Activated CD8-positive, alpha-beta memory T cell treated with anti-CD3 and anti-CD28 coated beads, Interleukin-2, amount 50 U/mL, for 48 hours (primary cell): ENCODE data around the gene RESF1.

ENCODE experiments used
- DNase-seq: peaks from one replicate; pipeline ENCODE4 v3.0.0-alpha.2; 2020

Gene RESF1

GRCh38 chr12:31962076-31962475, 2.9 kb downstream of the RESF1 start:
- no peak for DNase-seq

- no peak for DNase-seq
These were observed 5.1 kb downstream of the RESF1 start for GRCh38 chr12:31964280-31964679.

DNA sequence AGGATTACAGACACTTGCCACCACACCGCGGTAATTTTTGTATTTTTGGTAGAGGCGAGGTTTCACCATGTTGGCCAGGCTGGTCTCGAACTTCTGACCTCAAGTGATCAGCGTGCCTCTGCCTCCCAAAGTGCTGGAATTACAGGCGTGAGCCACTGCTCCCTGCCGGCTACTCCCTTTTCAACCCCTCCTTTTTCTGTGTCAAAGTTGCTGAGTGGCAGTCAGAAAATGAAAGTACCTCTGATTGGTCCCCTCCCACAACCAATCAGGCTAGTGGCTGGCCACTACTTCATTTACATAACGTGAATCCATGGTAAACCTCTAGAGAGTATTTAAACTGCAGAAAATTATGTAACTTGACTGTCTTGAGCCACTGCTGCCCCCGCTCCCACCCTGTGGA, 5.9 kb downstream of the RESF1 start:
- DNase-seq = no peak

GRCh38 chr12:31966558-31967205, 7.5 kb downstream of the RESF1 start:
- DNase-seq = no peak

- DNase-seq = no peak
These were observed 8.3 kb downstream of the RESF1 start for GRCh38 chr12:31967539-31967938.

DNA sequence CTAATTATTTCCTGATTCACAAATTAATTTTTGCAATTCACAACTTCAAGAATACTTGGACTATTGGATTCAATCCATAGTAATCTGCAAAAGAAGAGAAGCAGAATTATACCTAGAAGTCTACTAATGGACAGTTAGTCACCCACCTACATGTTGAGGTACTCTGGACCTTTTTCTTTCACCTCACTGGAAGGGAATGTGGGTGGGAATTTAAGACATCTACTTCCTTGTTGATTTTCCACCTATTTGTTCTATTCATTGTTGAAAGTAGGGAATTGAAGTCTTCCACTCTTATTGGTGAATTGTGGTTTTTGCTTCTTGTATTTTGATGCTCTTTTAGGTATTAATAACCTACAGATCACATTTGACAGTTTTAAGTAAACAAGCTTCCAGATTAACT, 11.0 kb downstream of the RESF1 start:
- no peak for DNase-seq

- no peak for DNase-seq
These were observed 14.6 kb downstream of the RESF1 start for GRCh38 chr12:31973818-31974217.

DNA sequence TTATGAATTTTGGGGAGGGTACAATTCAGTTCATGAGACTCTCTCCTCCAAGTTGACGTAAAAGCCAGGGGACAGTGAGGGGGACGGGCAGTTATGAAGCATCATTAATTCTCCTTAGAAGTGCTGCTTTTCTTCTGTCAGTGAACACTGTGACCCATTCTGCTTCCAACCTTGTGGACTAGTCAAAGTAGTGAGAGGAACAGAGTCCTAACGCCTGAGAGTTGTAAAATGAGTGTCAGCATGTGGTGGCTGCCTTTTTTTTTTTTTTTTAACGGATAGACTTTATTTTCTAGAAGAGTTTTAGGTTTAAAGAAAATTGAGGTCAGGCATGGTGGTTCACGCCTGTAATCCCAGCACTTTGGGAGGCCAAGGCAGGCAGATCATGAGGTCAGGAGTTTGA, 15.5 kb downstream of the RESF1 start:
- no peak for DNase-seq

DNA sequence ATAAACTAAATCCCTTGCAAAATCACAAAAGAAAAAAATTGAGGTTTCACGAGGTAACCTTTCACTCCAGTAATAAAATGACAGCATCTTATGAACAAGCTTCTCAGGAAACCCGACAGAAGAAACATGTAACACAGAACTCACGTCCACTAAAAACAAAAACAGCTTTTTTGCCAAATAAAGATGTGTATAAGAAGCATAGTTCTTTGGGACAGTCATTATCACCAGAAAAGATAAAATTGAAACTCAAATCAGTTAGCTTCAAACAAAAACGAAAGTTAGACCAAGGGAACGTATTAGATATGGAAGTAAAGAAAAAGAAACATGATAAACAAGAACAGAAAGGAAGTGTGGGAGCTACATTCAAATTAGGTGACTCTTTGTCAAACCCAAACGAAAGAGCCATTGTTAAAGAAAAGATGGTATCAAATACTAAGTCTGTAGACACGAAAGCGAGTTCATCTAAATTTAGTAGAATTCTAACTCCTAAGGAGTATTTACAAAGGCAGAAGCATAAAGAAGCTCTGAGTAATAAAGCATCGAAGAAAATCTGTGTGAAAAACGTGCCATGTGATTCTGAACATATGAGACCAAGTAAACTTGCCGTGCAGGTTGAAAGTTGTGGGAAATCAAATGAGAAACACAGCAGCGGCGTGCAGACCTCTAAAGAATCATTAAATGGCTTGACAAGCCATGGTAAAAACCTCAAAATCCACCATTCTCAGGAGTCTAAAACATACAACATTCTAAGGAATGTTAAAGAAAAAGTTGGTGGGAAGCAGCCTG, 25.8 kb downstream of the RESF1 start:
- DNase-seq = no peak

- DNase-seq = no peak
These were observed 26.6 kb downstream of the RESF1 start for GRCh38 chr12:31985832-31986231.

DNA sequence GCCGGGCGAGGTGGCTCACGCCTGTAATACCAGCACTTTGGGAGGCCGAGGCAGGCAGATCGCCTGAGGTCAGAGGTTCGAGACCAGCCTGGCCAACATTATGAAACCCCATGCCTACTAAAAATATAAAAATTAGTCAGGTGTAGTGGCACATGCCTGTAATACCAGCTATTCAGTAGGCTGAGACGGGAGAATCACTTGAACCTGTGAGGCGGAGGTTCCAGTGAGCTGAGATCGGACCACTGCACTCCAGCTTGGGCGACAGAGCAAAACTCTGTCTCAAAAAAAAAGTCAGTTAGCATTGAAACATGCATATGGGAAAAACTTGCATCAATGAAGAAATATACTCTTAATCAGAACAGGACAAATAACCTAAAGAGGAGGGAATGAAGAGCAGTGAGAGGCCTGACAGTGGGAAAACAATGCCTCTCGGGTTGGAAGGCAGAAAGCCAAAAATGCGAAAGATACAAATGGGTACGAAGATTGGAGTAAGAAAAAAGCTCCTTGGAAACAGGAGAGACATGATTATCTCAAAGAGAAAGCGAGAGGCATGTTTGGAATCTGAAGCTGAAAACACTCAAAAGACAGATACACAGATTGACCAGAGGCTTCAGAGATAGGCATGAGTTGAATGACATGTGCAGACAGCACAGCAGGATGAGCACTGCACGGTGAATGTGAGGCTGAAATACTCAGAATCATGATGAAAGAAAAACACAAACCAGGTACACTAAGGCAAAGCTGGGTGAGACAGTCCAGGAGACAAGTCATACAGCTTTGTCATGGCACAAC, 30.6 kb downstream of the RESF1 start:
- no peak for DNase-seq

DNA sequence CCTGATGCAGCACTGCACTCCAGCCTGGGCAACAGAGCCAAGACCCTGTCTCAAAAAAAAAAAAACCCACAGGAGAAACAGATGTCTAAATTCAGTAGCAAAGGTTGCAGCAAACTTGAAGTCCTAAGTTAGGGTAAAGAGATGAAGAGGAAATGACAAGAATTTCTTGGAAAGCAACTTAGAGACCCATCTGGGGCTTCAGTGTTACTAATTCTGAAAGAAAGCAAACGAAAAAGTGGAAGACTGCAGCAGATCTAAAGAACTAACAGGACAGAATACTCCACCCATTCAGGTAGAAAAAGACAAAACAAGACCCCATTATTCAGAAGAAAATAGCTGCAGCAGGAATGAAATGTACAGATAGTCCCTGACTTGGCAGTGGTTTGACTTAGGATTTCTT, 31.9 kb downstream of the RESF1 start:
- DNase-seq = no peak

- no peak for DNase-seq
These were observed 32.6 kb downstream of the RESF1 start for GRCh38 chr12:31991815-31992214.

DNA sequence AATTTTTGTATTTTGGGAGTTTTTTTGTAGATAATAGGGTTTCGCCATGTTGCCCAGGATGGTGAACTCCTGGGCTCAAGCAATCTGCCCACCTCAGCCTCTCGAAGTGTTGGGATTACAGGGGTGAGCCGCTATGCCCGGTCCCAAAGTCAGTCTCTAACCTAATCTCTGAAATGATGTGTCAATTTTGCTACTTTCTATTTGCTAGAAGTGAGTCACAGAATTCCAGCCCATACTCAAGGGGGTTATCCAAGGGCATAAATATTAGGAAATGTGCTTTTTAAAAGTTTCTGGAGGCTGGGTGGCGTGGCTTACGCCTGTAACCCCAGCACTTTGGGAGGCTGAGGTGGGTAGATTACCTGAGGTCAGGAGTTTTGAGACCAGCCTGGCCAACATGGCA, 40.5 kb downstream of the RESF1 start:
- DNase-seq = no peak

- no peak for DNase-seq
These were observed 41.3 kb downstream of the RESF1 start for GRCh38 chr12:32000373-32001005.

- no peak for DNase-seq
These were observed 43.8 kb downstream of the RESF1 start for GRCh38 chr12:32002848-32003493.

DNA sequence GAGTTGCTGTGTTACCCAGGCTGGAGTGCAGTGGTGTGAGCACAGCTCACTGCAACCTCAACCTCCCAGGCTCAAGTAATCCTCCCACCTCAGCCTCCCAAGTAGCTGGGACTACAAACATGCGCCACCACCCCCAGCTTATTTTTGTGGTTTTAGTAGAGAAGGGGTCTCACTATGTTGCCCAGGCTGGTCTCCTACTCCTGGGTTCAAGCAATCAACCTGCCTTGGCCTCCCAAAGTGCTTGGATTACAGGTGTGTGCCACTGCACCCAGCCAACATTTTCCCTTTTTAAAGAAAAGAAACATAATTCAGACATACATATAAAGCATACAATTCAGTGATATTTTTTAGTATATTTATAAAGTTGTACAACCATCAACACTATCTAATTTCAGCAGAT, 44.4 kb downstream of the RESF1 start:
- DNase-seq = no peak

- no peak for DNase-seq
These were observed 46.4 kb downstream of the RESF1 start for GRCh38 chr12:32005496-32006125.
